Heart right ventricle (tissue), 16 donors: ENCODE data around the gene TCEAL7. TPM values are rescaled to one million over a fixed set of nuclear protein-coding genes. Genes with fewer than 3 reads are reported as not detected.

Experiments used
- ATAC-seq, 8 donors: fragments of 200-7000 bp; cut with Tn5 transposase; one replicate each; pipeline ENCODE4 v1.9.1; 2020; ENCODE audit warnings: mild to moderate bottlenecking in 8 of 8, moderate library complexity in 8 of 8, moderate number of reproducible peaks in 1 of 8
- DNase-seq, 2 donors: peaks; one replicate each; pipeline ENCODE4 v3.0.0-alpha.2; 2020
- H3K27ac ChIP-seq, 10 donors: fragments of 200-600 bp; sonication (generic) in 2 of 10; one replicate each; pipeline versions ENCODE4 v1.5.0 to v1.8.0; 2020 to 2022; ENCODE audit warnings: mild to moderate bottlenecking in 3 of 10
- H3K27me3 ChIP-seq, 7 donors: fragments of 200-600 bp; one replicate each; pipeline ENCODE4 v1.8.0; 2021 to 2022; ENCODE audit warnings: mild to moderate bottlenecking in 2 of 7
- H3K36me3 ChIP-seq, 9 donors: fragments of 200-600 bp; sonication (generic) in 1 of 9; one replicate each; pipeline versions ENCODE4 v1.5.0 to v1.8.0; 2020 to 2022; ENCODE audit warnings: mild to moderate bottlenecking in 2 of 9
- H3K4me1 ChIP-seq, 9 donors: fragments of 200-600 bp; sonication (generic) in 1 of 9; one replicate each; pipeline versions ENCODE4 v1.5.0 to v1.8.0; 2020 to 2022; ENCODE audit warnings: mild to moderate bottlenecking in 4 of 9
- H3K4me3 ChIP-seq, 10 donors: fragments of 200-600 bp; sonication (generic) in 2 of 10; one replicate each; pipeline versions ENCODE4 v1.5.0 to v1.8.0; 2020 to 2022; ENCODE audit warnings: mild to moderate bottlenecking in 7 of 10, moderate library complexity in 2 of 10
- H3K9me3 ChIP-seq, 11 donors: fragments of 200-600 bp in 10 of 11; sonication (generic) in 2 of 11; one replicate each; pipeline versions ENCODE4 v1.5.0 to v1.8.0; 2013 to 2022; ENCODE audit warnings: mild to moderate bottlenecking in 2 of 11, control low read depth in 1 of 11, moderate library complexity in 1 of 11
- CTCF ChIP-seq, 9 donors: fragments of 200-600 bp; sonication (generic) in 2 of 9; IDR thresholded peaks; one replicate each; pipeline versions ENCODE4 v1.5.0 to v1.8.0; 2021 to 2022; ENCODE audit warnings: antibody characterized with exemption in 9 of 9, mild to moderate bottlenecking in 5 of 9, moderate library complexity in 1 of 9
- WGBS, 2 donors: extraction: QIAGEN DNeasy Blood & Tissue Kit; methylation state at CpG; one replicate each; pipeline ENCODE4 v1.1.7; 2013; ENCODE audit warnings: inconsistent platforms in 1 of 2; 5-methylcytosine and 5-hydroxymethylcytosine counted together
- intact Hi-C, 10 donors: fragments of 100-400 bp; cut with DNase I; formaldehyde crosslinking; loops; one replicate each; pipeline versions ENCODE4 v1.11.1 to v1.14.2; 2022
- polyA plus RNA-seq, 2 donors: library from polyadenylated mRNA; stranded (reverse); fragments of 200-250 nt; gene quantifications; one replicate each; pipeline ENCODE4 v1.2.3, GENCODE V29; 2013
- total RNA-seq, 10 donors: library from RNA; stranded (reverse); fragmentation: NEBNext Ultra II Directional in 3 of 10; extraction: Animal tissue kit (Norgen Biotek cat#: 25700) in 3 of 10; gene quantifications; one replicate each; pipeline versions ENCODE4 v1.2.1 to v1.2.4, GENCODE V29; 2021 to 2023
- donor health status: Arrhythmogenic right ventricular cardiomyopathy.
- donor health status: ischemic (EF 13 %, LVEDD 7.1; RV severe dilation, severe dysfunction).
- donor health status: healthy with polysubstance abuse.
- donor health status: DM: no; HTN: yes; CAD: no.
- donor health status: DM: no; HTN: no; CAD: no.
- donor health status: ischemic (EF 25% LVEDD 6.9; RV normal size, moderate dysfunction).
- donor health status: ischemic (EF 25% LVEDD 5.7; RV mildly dilated, moderate dysfunction).
- donor health status: healthy.
- donor health status: DM: yes; HTN: yes; CAD: no.
- donor health status: Ischemic cardiomyopathy.
- donor health status: ischemic (EF 35%, LVEDD 5.7; RV mildly dilated, moderate dysfunction).
- donor health status: nonischemic (EF 11% LVEDD 7.7; RV severe dilation, severe dysfunction).
- donor health status: DM: yes; HTN: yes; CAD: no.
- donor health status: PGD.
- donor health status: ischemic (EF 29% LVEDD 5.4; RV normal size, mild dysfunction).
- donor health status: nonischemic (EF 23%, LVEDD 6.1; RV moderate dilation, normal function).

The TCEAL7 gene
- total and polyA plus RNA-seq, 12 donors = 2.0 to 5.6 (median 3.6) TPM

- no peak for DNase-seq
- ATAC-seq = peak in 1 of 8 donors; percentile 44
- H3K4me3 ChIP-seq = no peak overlapping the region
- peaks cover 0 to 10% (median 0%) of the 10 kb centered on the region in 9 donors for H3K4me1 ChIP-seq
- WGBS, 2 donors = 53 to 62% methylated on average over 2 of the region's 2 CpGs
- peaks cover 0 to 11% (median 0%) of the 10 kb centered on the region in 9 donors for H3K36me3 ChIP-seq
- intact Hi-C loops = no loop called here
- no peak for TF ChIP-seq CTCF (IDR thresholded peaks at IDR 0.05)
- no peaks in the 10 kb centered on the region for H3K9me3 ChIP-seq
- H3K27me3 ChIP-seq = peaks cover 0 to 18% (median 0%) of the 10 kb centered on the region in 7 donors
- H3K27ac ChIP-seq = no peak overlapping the region
These were observed 30.1 kb downstream of the TCEAL7 start for GRCh38 chrX:103360092-103360491.

- ATAC-seq (no peak), DNase-seq (no peak)
- peaks cover 0 to 11% (median 0%) of the 10 kb centered on the region in 7 donors for H3K27me3 ChIP-seq
- H3K36me3 ChIP-seq = peaks cover 0 to 11% (median 0%) of the 10 kb centered on the region in 9 donors
- WGBS, 2 donors = 56 to 57% methylated on average over 2 of the region's 2 CpGs
- no peak overlapping the region for H3K27ac ChIP-seq
- no peaks in the 10 kb centered on the region for H3K9me3 ChIP-seq
- no peak for TF ChIP-seq CTCF (IDR thresholded peaks at IDR 0.05)
- intact Hi-C loops = no loop called here
- H3K4me3 ChIP-seq = no peak overlapping the region
- peaks cover 0 to 10% (median 0%) of the 10 kb centered on the region in 9 donors for H3K4me1 ChIP-seq
These were observed 30.9 kb downstream of the TCEAL7 start for GRCh38 chrX:103360916-103361315.

- no peaks in the 10 kb centered on the region for H3K9me3 ChIP-seq
- intact Hi-C loops = no loop called here
- TF ChIP-seq CTCF (IDR thresholded peaks at IDR 0.05) = no peak
- 68 to 71% methylated on average over 1 of the region's 1 CpG for WGBS, 2 donors
- peaks cover 0 to 8% (median 0%) of the 10 kb centered on the region in 7 donors for H3K27me3 ChIP-seq
- peaks cover 0 to 11% (median 0%) of the 10 kb centered on the region in 9 donors for H3K36me3 ChIP-seq
- DNase-seq = no peak
- no peak overlapping the region for H3K27ac ChIP-seq
- H3K4me3 ChIP-seq = no peak overlapping the region
- ATAC-seq = no peak
- H3K4me1 ChIP-seq = peaks cover 0 to 10% (median 0%) of the 10 kb centered on the region in 9 donors
These were observed 31.8 kb downstream of the TCEAL7 start for GRCh38 chrX:103361798-103362197.

- Histone ChIP-seq H3K36me3 (peaks cover 0 to 10% (median 0%) of the 10 kb centered on the region in 9 donors), H3K4me1 (peaks cover 0 to 6% (median 0%) of the 10 kb centered on the region in 9 donors), H3K27ac (no peak overlapping the region), H3K27me3 (peaks cover 0 to under 1% (median 0%) of the 10 kb centered on the region in 7 donors), H3K4me3 (no peak overlapping the region), H3K9me3 (no peaks in the 10 kb centered on the region)
- ATAC-seq (no peak), DNase-seq (no peak)
- intact Hi-C loops = no loop called here
- 22 to 38% methylated on average over 1 of the region's 1 CpG for WGBS, 2 donors
- no peak for TF ChIP-seq CTCF (IDR thresholded peaks at IDR 0.05)
These were observed 32.4 kb downstream of the TCEAL7 start for GRCh38 chrX:103362474-103362873.
